GM21447 (cell line): ENCODE measurements around the gene RBM8A.

ENCODE experiments used
- ATAC-seq: cut with Tn5 transposase; IDR thresholded peaks from one replicate; pipeline ENCODE4 v1.9.1; 2021; ENCODE audit not compliant: unreplicated experiment

The RBM8A gene

DNA sequence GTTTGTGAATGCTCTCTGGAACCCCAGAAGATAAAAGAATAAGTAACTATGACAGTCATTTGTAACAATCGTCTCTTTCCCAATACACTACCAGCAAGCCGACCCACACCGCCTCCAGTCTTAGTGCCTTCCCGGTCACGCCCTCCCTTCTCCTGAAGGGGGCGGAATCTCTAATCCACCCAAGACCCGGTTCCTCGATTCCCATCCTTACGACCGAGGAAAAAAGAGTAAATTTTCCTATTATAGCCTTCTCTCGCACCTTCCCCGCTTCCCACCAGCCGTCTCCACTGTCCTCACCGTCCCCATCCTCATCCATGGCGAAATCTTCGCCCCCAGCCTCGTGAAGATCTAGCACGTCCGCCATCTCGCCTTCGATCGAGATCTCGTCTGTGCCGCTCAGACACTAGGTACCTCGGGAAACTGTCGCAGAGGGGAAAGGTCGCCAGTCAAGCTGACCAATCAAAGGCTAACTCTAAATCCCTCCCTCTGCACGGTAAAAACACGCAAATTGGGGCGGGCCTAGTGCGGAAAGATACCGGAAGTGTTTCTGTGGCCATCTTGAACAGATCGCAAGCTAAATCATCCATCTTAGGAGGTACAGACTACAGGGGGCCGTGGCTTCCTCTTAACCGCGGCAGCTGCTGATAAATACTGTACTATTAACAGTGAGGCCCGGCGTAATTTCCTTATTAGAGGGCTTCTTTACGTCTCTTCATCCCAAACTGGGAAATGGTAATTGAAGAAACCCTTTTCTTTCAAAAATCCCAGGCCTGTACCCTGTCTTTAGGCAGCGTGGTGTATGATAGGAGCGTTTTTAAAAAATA, at the start of gene RBM8A:
Gene RBM8A, minus strand, starts transcription at position 422 of the 824 bp plus-strand sequence. Its CDS starts 58 bp downstream, at position 364.
- ATAC-seq: peak; percentile 97

GRCh38 chr1:145977016-145977415, 49.7 kb upstream of the RBM8A start:
- ATAC-seq: no peak

DNA sequence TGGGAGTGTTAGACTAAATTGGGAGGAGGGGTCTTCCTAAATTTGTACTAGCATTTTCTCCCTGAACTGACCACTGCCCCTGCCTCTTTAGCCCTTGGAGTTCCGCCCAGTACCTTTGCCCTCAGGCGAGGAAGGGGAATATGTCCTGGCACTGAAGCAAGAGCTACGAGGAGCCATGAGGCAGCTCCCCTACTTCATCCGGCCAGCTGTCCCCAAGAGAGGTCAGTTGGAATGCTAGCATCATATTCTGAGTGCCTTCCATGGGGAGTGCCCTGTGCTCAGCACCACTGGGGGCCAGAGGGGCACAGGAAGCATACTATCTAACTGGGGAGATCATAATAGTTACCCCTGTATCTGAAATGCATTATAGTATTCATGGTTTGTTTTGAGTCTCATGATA, 47.9 kb upstream of the RBM8A start:
- ATAC-seq: no peak

DNA sequence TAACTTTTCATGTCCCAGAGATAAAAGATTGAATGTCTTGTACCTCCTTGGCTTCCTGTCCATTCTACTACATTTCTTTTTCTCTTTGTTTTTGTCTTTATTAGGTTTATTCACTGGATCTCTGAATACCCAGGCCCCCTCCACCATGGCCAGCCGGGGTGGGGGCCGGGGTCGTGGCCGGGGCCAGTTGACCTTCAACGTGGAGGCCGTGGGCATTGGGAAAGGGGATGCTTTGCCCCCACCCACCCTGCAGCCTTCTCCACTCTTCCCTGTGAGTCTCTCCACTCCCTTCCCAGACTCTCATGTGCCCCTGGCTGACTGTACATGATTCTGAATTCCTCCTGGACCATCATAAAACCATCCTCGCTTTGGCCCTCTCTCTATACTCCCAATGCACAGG, 47.4 kb upstream of the RBM8A start:
- ATAC-seq: no peak

- no peak for ATAC-seq
These were observed 45.3 kb upstream of the RBM8A start for GRCh38 chr1:145972580-145972979.

DNA sequence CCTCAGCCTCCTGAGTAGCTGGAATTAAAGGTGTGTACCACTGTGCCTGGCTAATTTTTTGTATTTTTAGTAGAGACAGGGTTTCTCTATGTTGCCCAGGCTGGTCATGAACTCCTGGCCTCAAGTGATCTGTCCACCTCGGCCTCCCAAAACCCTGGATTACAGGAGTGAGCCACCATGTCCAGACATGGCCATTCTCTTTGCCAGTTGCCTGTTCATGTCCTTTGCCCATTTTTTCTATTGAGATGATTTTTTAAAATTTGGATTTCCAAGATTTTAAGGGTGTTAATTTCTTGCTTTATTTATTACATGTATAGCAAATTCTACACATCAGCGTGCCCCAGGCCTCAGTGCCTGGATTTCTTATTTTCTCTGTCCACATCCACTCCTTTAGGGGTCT, 40.0 kb upstream of the RBM8A start:
- no peak for ATAC-seq

- ATAC-seq: no peak
These were observed 37.9 kb upstream of the RBM8A start for GRCh38 chr1:145965119-145965744.

DNA sequence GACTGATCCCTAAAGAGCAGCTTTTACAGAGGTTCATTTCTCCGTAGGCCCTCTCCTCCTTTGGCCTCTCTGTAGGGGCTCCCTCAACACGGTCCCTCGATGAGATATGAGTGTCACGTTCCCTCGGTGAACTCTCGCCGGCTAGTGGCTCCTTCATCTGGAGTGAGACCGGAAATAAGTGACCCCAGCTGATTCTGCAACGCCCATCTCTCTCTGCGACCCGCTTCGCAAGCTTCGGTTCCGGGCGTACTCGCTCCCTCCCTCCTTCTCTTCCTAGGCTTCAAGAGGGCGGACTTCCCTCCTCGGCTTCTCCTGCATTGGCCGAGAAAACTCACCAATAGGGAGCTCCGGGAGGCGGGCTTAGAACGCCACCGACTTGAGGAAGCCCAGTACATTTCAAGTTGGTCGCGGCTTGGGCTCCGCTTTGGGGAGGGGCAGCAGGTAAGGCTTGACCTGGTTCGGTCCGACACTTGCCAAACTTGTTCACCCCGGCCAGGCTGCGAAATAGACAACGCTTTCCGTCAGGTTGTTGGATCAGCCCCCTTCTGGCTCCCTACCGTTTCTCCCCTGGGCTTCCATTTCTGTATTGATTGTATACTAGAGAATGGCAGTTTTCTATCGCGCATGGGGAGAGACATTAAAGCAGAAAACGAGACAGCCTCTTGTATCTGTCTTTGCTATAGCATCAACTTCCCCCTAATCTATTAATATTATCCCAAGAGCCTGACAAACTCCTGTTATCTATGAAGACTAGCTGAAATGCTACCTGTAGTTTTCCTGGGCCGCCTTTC, 37.2 kb upstream of the RBM8A start, which contains the start of the genes ANKRD34A and POLR3GL:
Gene ANKRD34A, minus strand, starts transcription at position 248 of the 791 bp plus-strand sequence. CDS start 2,816 bp downstream, outside the sequence.
Gene POLR3GL, plus strand, starts transcription at position 363 of the 791 bp plus-strand sequence. CDS start 10,176 bp downstream, outside the sequence.
- peak; percentile 83 for ATAC-seq

DNA sequence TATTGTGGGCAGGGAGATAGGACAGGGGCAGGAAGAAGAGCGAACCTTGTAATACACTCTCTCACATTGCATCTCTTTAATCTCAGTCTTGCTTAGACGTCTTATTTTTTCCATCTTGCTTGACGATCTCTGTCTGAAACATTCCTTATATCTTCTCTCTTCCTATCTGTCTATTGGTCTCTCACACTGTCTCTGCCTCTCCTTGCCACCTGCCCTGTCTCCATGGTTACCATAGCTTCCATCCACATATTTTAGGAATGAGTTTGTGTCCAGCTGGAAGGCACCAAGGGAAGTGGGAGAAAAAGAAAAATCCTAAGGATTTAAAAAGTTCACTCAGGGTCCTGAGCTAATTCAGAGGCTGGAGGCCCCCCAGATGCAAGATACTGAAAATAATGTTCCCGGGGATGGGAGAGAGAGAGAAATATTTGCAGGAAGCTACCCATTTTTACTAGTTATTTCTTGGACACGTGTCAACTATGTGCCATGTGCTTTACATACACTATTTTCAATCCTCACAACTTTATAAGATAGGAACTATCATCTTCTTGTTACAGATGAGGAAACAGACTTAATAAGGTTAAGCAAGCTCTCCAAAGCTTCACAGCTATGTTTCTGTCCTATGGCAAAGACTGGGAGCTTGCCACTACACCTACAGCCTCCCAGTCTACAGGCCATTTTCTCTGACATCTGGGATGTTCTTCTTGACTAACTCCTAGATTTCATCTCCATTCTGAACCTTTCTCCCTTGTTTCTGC, 36.2 kb upstream of the RBM8A start:
- no peak for ATAC-seq

DNA sequence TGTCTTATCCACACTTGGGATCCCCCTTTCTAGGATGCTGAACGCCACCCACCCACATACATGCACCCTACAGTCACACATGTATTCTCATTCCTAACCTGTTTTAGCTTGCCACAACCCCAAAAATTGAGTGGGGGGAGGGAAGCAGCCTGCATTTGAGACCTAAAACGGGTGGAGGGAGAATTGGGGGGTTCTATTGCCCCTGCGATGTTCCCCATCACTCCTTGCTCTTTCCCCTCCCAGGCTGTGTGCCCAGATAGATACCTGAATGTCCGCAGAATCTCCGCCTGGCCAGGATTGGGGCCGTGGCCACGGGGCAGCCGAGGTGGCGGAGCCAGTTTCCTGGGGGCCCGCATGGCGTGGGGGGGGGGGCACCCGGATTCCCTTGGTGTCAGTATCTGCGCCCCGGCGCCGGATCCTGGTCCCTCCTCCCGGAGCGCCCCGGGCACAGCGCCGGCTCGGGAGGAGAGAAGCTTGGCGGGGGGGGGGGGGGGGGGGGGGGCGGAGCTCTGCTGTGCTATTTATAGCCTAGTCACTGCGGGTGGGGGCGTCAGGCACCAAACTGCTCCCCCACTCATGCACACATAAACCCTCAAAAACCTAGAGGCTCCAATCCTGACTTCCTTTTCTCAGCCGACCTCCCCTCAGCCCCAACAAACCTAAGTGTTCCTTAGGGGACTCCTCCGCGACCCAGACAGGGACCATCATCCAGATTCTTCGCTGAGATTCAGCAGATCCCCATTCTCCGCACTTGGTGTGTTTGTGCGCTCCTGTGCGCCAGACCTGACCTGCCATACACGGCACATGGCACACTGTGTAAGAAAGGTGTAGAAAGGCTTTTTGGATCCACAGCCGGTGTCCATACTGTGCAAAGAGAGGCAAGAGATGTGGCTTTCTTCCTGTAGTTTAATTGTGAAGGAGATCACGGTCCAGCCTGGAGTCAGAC, 35.1 kb upstream of the RBM8A start:
- ATAC-seq: no peak

GRCh38 chr1:145961425-145962156, 34.3 kb upstream of the RBM8A start:
- no peak for ATAC-seq

DNA sequence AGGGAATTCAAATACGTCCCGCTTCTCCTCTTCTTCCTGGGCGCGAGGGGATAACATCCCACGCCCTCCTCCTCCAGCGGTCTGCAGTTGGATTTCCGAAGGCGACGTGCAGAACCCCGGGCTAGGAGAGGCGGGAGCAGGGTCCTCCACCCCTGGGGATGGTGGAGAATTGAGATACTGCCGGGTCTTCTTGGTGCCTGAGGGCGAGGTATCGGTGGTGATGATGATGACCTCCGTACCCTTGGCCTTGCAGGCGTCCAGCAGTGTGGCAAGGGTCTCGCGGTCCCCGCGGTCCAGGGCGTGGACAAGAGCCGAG, 33.8 kb upstream of the RBM8A start:
- no peak for ATAC-seq

DNA sequence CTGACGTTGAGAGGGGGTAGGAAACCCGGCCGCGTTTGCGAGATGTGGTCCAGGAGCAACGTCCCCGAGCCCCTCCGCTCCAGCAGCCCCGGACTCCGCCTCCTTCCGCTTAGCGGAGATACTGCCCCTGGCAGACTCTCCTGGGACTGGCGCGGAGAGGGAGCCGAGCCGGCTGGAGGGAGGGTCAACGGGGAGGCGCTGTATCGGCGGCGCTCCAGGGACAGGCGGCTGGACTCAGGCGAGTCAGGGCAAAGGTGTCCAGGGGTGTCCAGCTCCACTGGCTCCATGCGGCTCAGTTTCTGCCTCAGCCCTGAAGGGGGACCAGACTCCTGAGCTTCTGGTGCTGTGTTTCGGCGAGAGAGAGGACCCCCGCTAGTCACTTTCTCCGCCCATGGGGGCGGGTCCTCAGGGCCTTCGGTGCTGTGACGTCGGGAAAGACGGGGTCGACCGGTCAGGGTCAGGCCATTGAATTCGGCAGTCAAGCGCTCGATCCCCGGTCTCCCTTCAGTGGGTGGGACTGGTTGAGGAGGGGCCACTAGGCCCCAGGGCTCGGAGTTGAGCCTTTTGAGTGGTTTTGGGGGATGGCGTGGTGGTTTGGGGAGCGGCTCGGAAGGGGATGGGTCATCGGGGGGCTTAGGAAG, 33.3 kb upstream of the RBM8A start:
- no peak for ATAC-seq

- ATAC-seq: no peak
These were observed 32.7 kb upstream of the RBM8A start for GRCh38 chr1:145959957-145960467.

DNA sequence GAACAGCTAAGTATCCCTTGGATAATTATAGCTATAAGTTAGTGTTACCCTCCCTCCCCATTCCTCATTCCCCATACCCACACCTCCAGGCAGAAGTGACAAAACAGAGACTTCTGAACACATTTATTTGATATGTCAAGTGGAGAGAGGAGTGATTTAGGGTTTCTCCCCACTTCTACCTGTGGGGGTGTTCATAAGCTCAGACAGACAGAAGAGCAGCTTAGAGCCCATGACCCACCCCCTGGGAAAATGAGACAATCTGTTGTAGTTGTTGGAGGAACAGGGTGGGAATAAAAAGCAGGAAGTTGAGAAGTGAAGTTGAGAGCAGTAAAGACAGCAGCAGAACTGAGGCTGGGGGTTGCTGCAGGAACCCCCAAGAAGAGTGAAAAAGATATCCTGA, 32.0 kb upstream of the RBM8A start:
- ATAC-seq: no peak

DNA sequence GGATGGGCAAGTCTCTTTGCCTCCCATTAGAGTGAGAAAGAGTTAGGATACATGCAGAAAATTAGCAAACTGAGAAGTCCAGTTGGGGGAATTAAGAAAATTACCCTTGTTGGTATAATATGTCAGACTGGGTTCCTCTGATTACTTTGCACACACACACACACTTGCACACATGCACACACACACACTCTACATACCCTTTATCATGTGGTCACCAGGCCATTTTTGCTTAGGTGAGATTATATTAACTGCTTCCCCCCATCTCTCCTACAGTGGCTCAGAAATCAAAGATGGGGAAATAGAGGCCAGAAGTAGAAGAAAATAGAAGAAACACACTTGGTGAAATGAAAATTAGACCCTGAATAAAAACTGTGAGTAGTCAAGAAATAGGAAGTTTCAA, 31.4 kb upstream of the RBM8A start:
- no peak for ATAC-seq

GRCh38 chr1:145957443-145958319, 30.4 kb upstream of the RBM8A start, which contains the start of gene LIX1L:
TSS of gene LIX1L (minus strand) at chr1:145958017. CDS start at chr1:145957927, 90 bp downstream.
- ATAC-seq: peak; percentile 84
